K562 treated with DMSO at 1 percent for 12 hours (cell line): Measurements from ENCODE around the gene SERF1A. TPM values are rescaled to one million over a fixed set of nuclear protein-coding genes. Genes with fewer than 3 reads are reported as not detected.

Source experiments
- total RNA-seq: library from RNA; unstranded; fragments of 300-600 nt; gene quantifications from 2 replicates; pipeline ENCODE4 v1.2.3, GENCODE V29; 2022; ENCODE audit not compliant: insufficient read depth

SERF1A gene
- not detected in 2 replicates for total RNA-seq

GRCh38 chr5:70900533-70901271 is at the start of gene SERF1A:
SERF1A (plus strand) TSS chr5:70900669; CDS start chr5:70900870, 201 bp downstream.

Other genes with a start within 250 kb of the SERF1A start
- gene SMN1, start 24.4 kb downstream of the SERF1A start, total RNA-seq, result 24.8 and 30.7 TPM in 2 replicates
- gene NAIP, start 124.7 kb downstream of the SERF1A start, total RNA-seq, result 2.0 and 6.6 TPM in 2 replicates
- 9.0 and 20.0 TPM in 2 replicates for gene GTF2H2, start 167.0 kb downstream of the SERF1A start, total RNA-seq